Measurements from ENCODE around the gene HEATR5A.
"Not testable (repeated sequence)": the region's sequence is repeated elsewhere in the genome, so short reads cannot be mapped to it uniquely, and the experiment has no call there.

Gene HEATR5A

DNA sequence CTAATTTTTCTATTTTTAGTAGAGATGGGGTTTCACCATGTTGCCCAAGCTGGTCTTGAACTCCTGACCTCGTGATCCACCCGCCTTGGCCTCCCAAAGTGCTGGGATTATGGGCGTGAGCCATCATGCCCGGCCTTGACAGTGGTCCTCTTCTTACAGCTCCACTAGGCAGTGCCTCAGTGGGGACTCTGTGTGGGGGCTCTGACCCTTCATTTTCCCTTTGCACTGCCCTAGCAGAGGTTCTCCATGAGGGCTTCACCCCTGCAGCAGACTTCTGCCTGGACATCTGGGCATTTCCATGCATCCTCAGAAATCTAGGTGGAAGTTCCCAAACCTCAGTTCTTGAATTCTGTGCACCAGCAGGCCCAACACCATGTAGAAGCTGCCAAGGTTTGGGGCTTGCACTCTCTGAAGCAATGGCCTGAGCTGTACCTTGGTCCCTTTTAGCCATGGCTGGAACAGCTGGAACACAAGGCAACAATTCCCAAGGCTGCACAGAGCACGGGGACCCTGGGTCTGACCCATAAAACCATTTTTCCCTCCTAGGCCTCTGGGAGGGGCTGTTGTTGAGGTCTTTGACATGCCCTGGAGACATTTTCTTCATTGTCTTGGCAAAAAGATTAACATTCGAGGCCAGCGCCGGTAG lies 90.4 kb downstream of the HEATR5A start:
- DNase-seq (ENCODE audit: low read depth in 2 of 2), result not testable (repeated sequence)

DNA sequence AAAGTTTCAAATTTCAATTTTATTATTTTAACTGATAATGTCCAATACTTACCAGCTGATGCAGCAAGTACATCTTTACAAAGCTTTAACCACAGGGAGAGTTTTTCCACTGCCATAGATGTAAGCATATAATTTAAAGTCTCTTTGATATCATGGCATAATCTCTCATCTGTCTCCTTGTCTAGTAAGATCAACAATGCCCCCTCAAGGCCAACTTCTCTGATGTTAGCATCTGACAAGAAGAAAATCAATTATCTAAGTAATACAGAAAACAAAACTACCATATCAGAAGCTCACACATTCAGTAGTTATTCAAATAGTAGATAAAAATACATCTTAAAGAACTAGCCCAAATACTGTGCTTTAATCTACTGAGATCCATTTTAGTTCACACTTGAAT lies 94.2 kb downstream of the HEATR5A start:
- no peak for DNase-seq (ENCODE audit: low read depth in 2 of 2)

GRCh38 chr14:31323419-31323818 lies 96.9 kb downstream of the HEATR5A start:
- no peak for DNase-seq (ENCODE audit: low read depth in 2 of 2)

DNA sequence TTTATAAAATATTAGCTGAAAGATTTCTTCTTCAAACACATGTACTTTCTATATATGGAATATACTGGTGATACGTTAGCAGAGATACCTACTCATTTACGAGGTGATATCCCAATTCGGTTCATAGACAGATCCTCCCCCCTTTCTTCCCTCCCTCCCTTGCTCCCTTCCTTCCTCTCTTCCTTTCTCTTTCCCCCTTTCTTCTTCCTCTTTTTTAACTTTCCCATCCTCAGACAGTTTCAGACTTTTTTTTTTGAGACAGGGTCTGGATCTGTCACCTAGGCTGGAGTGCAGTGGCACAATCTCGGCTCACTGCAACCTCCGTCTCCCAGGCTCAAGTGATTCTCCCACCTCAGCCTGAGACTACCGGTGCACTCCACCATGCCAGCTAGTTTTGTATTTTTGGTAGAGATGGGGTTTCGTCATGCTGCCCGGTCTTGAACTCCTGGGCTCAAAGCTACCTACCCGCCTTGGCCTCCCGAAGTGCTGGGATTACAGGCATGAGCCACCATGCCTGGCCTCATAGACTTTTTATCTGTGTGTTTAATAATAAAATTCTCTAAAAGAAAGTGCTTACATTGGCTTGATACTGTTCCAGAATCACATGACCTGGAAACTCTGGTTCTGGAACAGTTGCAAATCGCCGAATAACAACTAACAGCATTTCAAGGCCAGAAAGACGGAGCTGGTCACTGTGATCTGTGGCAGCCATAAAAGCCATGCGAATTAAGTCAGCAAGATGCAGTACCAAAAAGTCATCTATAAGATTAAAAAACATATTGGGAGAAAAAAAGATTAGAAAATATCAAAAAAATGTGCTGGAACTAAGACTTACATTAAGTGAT lies 99.2 kb downstream of the HEATR5A start:
- DNase-seq (ENCODE audit: low read depth in 2 of 2), result no peak

- no peak for DNase-seq (ENCODE audit: low read depth in 2 of 2)
These were observed 100.1 kb downstream of the HEATR5A start for GRCh38 chr14:31320216-31320615.

- no peak for DNase-seq (ENCODE audit: low read depth in 2 of 2)
These were observed 100.6 kb downstream of the HEATR5A start for GRCh38 chr14:31319701-31320100.

DNA sequence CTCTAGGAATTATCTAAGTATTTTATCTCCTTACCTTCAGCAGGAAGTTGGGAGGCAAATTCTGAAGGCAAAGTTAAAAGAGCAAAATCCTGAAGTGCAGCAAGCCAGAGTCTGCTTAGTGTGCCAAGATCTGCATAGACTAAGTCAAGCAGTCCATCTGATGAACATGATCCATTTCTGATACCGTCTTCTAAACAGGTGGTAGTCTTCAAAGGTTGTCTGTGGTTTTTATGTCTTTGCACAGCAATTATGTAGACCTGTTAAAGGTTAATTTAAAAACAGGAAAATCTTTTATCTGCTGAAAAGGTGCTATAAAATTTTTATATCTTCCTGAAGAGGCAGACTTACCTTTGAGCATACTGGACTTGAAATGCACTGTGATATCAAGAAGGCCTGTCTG lies 107.4 kb downstream of the HEATR5A start:
- DNase-seq (ENCODE audit: low read depth in 2 of 2), result no peak

DNA sequence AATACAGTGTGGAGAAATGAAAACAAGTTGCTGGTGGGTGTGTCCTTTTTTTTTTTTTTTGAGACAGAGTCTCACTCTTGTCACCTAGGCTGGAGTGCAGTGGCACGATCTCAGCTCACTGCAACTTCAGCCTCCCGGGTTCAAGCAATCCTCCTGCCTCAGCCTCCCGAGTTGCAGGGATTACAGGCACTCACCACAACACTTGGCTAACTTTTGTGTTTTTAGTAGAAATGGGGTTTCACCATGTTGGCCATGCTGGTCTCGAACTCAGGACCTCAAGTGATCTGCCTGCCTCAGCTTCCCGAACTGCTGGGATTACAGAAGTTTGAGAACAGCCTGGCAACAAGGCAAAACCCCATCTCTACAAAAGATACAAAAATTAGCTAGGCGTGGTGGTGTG lies 108.0 kb downstream of the HEATR5A start:
- not testable (repeated sequence) for DNase-seq (ENCODE audit: low read depth in 2 of 2)

DNA sequence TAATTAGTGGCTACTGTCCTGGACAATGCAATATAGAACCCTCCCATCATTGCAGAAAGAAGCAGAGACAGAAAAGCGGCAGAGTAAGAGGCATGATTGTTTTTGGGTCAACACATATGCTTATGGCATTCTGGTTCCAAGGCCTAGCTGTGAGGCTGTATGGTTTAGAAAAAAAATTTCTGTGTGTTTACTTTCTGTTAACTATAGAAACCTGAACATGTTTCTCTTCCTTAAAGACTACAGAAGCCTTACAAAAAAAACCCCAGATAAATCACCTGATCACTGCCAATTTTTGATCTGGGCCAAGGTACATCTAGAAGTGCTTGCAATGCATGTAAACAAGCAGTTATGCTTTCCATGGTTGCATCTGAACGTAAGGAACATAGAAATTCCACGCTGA lies 112.7 kb downstream of the HEATR5A start:
- no peak for DNase-seq (ENCODE audit: low read depth in 2 of 2)

GRCh38 chr14:31307198-31307597 lies 113.2 kb downstream of the HEATR5A start:
- no peak for DNase-seq (ENCODE audit: low read depth in 2 of 2)

- no peak for DNase-seq (ENCODE audit: low read depth in 2 of 2)
These were observed 116.7 kb downstream of the HEATR5A start for GRCh38 chr14:31303654-31304053.

- no peak for DNase-seq (ENCODE audit: low read depth in 2 of 2)
These were observed 119.5 kb downstream of the HEATR5A start for GRCh38 chr14:31300883-31301282.

- no peak for DNase-seq (ENCODE audit: low read depth in 2 of 2)
These were observed 120.1 kb downstream of the HEATR5A start for GRCh38 chr14:31300296-31300695.

GRCh38 chr14:31297701-31298344 lies 122.5 kb downstream of the HEATR5A start:
- DNase-seq (ENCODE audit: low read depth in 2 of 2), result no peak

DNA sequence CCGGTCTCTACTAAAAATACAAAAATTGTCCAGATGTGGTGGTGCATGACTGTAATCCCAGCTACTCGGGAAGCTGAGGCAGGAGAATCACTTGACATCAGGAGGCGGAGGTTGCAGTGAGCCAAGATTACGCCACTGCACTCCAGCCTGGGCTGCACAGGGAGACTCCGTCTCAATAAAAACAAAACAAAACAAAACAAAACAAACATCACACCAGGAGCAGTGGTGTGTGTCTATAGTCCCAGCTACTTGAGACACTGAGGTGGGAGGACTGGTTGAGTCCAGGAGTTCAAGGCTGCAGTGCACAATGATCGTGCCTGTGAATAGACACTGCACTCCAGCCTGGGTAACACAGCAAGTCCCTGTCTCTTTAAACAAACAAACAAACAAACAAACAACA lies 123.2 kb downstream of the HEATR5A start:
- DNase-seq (ENCODE audit: low read depth in 2 of 2), result no peak

DNA sequence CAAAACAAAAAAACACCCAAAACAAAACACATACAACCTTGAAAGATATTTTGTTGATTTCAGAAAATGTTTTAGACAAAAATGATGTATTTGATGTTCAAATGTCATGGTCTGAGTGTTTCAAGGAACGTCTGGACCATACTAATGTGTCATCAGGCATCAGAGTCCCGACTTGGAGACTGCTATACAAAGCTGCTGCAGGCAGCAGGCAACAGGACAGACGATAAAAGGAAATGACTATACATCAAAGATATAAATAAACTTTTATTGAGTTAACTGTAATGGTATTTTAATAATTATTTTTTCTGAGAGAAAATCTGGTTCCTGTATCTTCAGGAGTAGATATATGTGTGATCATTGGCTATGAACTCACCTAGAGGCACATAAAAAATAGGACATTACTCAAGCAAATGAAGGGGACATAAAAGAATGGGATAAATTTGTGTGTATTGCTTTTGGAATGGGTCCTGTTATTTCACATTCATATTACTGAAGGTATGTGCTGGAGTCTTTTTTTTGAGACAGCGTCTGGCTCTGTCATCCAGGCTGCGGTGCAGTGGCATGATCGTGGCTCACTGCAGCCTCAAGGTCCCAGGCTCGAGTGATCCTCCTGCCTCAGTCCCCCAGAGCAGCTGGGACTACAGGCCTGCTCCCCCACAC lies 125.5 kb downstream of the HEATR5A start:
- no peak for DNase-seq (ENCODE audit: low read depth in 2 of 2)

GRCh38 chr14:31292937-31293616 lies 127.3 kb downstream of the HEATR5A start:
- no peak for DNase-seq (ENCODE audit: low read depth in 2 of 2)

- no peak for DNase-seq (ENCODE audit: low read depth in 2 of 2)
These were observed 129.1 kb downstream of the HEATR5A start for GRCh38 chr14:31291210-31291609.

- DNase-seq (ENCODE audit: low read depth in 2 of 2), result no peak
These were observed 132.9 kb downstream of the HEATR5A start for GRCh38 chr14:31287294-31287972.

GRCh38 chr14:31286456-31287293 lies 133.7 kb downstream of the HEATR5A start:
- no peak for DNase-seq (ENCODE audit: low read depth in 2 of 2)
